Activated CD8-positive, alpha-beta T cell treated with anti-CD3 and anti-CD28 coated beads, Interleukin-2, amount 10 ng/mL, durations not matched to agents 7 days and 5 days (primary cell): Measurements from ENCODE around the gene DPYSL3. TPM values are rescaled to one million over a fixed set of nuclear protein-coding genes. Genes with fewer than 3 reads are reported as not detected.

Experiments used
- ATAC-seq: fragments of 150-1000 bp; cut with Tn5 transposase; one replicate; pipeline ENCODE4 v1.10.0; 2021; ENCODE audit warnings: moderate library complexity
- CTCF ChIA-PET: fragments of 350-600 bp; sonication (Branson Sonifier 250); formaldehyde crosslinking; loops from one replicate; lab custom pipeline; 2021; ENCODE audit warnings: antibody characterized with exemption; lab: Charles Lee
- POLR2A ChIA-PET: fragments of 350-600 bp; sonication (Branson Sonifier 250); formaldehyde crosslinking; loops from one replicate; lab custom pipeline; 2021; ENCODE audit warnings: antibody characterized with exemption; lab: Charles Lee
- DNase-seq: peaks from one replicate; pipeline ENCODE4 v3.0.0-alpha.2; 2020
- H3K27ac Mint-ChIP-seq: one replicate; pipeline ENCODE4 v1.8.0; 2021; ENCODE audit warnings: mild to moderate bottlenecking, mixed read lengths
- H3K27me3 Mint-ChIP-seq: one replicate; pipeline ENCODE4 v1.8.0; 2021; ENCODE audit warnings: low read depth, mixed read lengths
- H3K36me3 Mint-ChIP-seq: one replicate; pipeline ENCODE4 v1.8.0; 2021; ENCODE audit warnings: low read depth, mixed read lengths
- H3K4me1 Mint-ChIP-seq: one replicate; pipeline ENCODE4 v1.8.0; 2021; ENCODE audit warnings: low read depth, mixed read lengths
- H3K4me3 Mint-ChIP-seq: one replicate; pipeline ENCODE4 v1.8.0; 2021; ENCODE audit warnings: mild to moderate bottlenecking, mixed read lengths
- H3K9me3 Mint-ChIP-seq: one replicate; pipeline ENCODE4 v1.8.0; 2022; ENCODE audit warnings: mixed read lengths; ENCODE audit not compliant: insufficient read depth
- total RNA-seq, 2 experiments: library from RNA; stranded (reverse); gene quantifications; one replicate each; pipeline ENCODE4 v1.2.3, GENCODE V29; 2021

The DPYSL3 gene
- total RNA-seq, 2 experiments from 2014 or later: 0.23 TPM; not detected in 1

GRCh38 chr5:147534172-147534951, 24.5 kb upstream of the DPYSL3 start:
- H3K36me3 Mint-ChIP-seq: no peaks in the 10 kb centered on the region
- no peaks in the 10 kb centered on the region for H3K4me1 Mint-ChIP-seq
- CTCF ChIA-PET: no interaction called here
- ATAC-seq (no peak), DNase-seq (no peak)
- H3K4me3 Mint-ChIP-seq: no peak overlapping the region
- no peaks in the 10 kb centered on the region for H3K9me3 Mint-ChIP-seq
- no peak overlapping the region for H3K27ac Mint-ChIP-seq
- no peaks in the 10 kb centered on the region for H3K27me3 Mint-ChIP-seq
- POLR2A ChIA-PET: no interaction called here

DNA sequence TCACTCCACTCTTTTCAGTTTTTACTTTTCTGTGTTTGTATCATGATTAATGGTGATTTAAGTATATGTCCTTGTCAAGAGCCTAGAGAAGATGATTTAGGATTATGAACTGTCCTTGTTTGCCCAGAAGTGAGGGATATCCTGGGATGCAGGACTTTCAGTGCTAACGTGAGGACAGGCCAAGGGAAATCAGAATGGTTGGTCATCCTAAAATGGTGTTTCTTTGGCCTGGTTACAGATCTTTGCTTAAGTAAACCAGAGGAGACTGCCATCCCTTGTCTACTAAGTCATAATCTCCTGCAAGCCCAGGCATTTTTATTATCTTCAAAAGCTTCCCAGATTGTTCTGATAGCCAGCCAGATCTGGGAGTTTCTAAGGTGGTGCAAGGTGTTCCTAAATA, 22.3 kb upstream of the DPYSL3 start:
- Mint-ChIP-seq H3K4me1 (no peaks in the 10 kb centered on the region), H3K9me3 (no peaks in the 10 kb centered on the region), H3K27ac (no peak overlapping the region), H3K27me3 (no peaks in the 10 kb centered on the region), H3K4me3 (no peak overlapping the region), H3K36me3 (no peaks in the 10 kb centered on the region)
- no peak for ATAC-seq
- no peak for DNase-seq
- ChIA-PET POLR2A (no interaction called here), CTCF (no interaction called here)

DNA sequence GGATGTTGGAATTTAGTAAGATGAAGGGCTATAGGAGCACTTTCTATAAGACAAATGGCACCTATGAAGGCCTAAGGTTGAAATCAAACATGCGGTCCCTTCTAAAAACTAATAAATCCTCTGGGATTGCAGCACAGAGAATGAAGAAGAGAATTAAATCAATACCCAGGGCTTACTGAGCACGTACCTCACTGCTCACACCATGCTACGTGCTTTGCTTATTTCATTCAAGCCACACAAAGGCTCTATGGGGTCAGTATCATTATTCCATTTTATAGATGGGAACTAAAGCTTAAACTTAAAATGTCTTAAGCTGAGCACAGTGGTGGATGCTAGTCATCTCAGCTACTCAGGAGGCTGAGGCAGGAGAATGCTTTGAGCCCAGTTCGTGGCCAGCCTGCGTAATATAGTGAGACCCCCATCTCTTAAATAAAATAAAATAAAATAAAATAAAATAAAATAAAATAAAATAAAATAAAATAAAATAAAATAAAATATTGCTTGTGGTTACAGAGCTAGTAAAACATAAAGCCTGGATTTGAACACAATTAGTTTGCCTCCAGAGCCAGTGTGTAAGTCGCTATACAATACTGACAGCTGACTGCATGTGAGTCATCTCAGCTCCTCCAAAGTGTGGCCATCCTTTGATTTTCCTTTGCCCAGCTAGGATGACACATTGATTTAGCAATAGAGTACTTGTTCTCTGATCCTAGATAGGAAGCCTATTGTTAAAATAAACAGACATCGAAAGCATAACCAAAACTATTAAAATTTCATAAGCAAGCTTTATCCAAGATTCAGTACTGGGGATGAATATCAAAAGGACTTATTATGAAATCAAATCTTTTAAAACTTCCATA, 20.9 kb upstream of the DPYSL3 start:
- Mint-ChIP-seq H3K9me3 (no peaks in the 10 kb centered on the region), H3K4me1 (no peaks in the 10 kb centered on the region), H3K36me3 (no peaks in the 10 kb centered on the region), H3K27ac (no peak overlapping the region), H3K4me3 (no peak overlapping the region), H3K27me3 (no peaks in the 10 kb centered on the region)
- CTCF ChIA-PET: no interaction called here
- DNase-seq (no peak), ATAC-seq (no peak)
- POLR2A ChIA-PET: no interaction called here

DNA sequence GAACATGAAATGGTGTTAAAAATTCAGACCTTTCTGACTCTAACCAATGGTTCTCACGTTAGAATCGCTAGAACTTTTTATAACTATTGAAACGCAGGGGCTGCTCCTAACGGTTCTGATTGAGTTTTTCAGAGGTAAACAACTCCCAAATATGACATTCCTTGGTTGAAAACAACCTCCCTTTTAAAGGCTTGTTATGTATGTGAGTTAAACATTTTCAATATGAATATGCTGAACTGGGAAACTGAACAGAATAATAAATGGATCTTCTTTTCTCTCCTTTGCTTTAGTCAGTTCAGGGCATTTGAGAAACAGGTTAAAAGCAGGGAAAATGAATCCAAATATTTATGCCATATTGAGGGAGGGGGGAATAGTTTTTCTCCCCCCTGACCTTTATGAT, 13.2 kb upstream of the DPYSL3 start:
- POLR2A ChIA-PET: no interaction called here
- no peak overlapping the region for H3K27ac Mint-ChIP-seq
- ATAC-seq (no peak), DNase-seq (no peak)
- no peaks in the 10 kb centered on the region for H3K27me3 Mint-ChIP-seq
- no peaks in the 10 kb centered on the region for H3K4me1 Mint-ChIP-seq
- H3K9me3 Mint-ChIP-seq: no peaks in the 10 kb centered on the region
- CTCF ChIA-PET: no interaction called here
- no peak overlapping the region for H3K4me3 Mint-ChIP-seq
- H3K36me3 Mint-ChIP-seq: no peaks in the 10 kb centered on the region

GRCh38 chr5:147522435-147522834, 12.6 kb upstream of the DPYSL3 start:
- ATAC-seq (no peak), DNase-seq (no peak)
- Mint-ChIP-seq H3K36me3 (no peaks in the 10 kb centered on the region), H3K4me1 (no peaks in the 10 kb centered on the region), H3K9me3 (no peaks in the 10 kb centered on the region), H3K27me3 (no peaks in the 10 kb centered on the region), H3K27ac (no peak overlapping the region), H3K4me3 (no peak overlapping the region)
- CTCF ChIA-PET: no interaction called here
- POLR2A ChIA-PET: no interaction called here

DNA sequence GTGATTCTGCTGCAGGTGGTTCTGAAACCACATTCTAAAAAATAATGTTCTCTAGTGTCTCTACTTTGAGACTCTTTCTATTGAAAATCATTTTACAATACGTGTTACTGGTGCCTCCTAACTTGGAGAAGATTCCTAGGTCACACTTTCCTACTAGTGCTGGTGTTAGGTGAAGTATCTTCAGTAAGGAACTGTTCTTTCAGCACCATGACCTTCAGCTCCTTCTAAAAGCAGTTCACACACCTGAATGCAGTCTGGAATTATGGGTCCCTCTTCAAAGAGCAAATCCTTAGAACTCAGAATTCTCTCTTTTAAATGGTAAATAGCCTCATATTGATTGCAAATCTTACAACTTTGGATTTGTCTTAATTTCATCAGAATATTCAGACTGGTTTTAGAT, 10.6 kb upstream of the DPYSL3 start:
- ChIA-PET CTCF (no interaction called here), POLR2A (no interaction called here)
- Mint-ChIP-seq H3K4me1 (no peaks in the 10 kb centered on the region), H3K36me3 (no peaks in the 10 kb centered on the region), H3K27me3 (no peaks in the 10 kb centered on the region), H3K4me3 (no peak overlapping the region), H3K27ac (no peak overlapping the region), H3K9me3 (no peaks in the 10 kb centered on the region)
- DNase-seq: no peak
- ATAC-seq: no peak

DNA sequence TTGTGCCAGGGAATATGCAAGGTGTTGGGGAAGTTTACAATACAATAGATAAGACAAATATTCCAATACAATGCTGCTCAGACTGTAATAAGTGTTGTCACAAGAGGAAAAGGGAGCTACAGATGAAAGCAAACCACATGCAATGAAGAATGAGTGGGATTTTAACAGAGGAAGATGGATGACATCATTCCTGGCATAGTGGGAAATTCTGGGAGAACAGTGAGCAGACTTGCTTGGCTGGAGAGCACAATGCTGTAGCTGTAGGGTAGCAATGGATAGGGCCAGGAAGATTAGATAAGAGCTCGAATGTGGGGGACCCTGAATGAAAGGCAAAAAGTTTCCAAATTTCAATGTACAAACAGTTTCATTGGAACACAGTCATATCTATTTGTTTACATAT, 9.5 kb upstream of the DPYSL3 start:
- H3K4me3 Mint-ChIP-seq: no peak overlapping the region
- ATAC-seq: no peak
- no peaks in the 10 kb centered on the region for H3K9me3 Mint-ChIP-seq
- H3K4me1 Mint-ChIP-seq: no peaks in the 10 kb centered on the region
- H3K36me3 Mint-ChIP-seq: no peaks in the 10 kb centered on the region
- ChIA-PET POLR2A (no interaction called here), CTCF (no interaction called here)
- peaks cover 2% of the 10 kb centered on the region for H3K27me3 Mint-ChIP-seq
- no peak overlapping the region for H3K27ac Mint-ChIP-seq
- DNase-seq: no peak

DNA sequence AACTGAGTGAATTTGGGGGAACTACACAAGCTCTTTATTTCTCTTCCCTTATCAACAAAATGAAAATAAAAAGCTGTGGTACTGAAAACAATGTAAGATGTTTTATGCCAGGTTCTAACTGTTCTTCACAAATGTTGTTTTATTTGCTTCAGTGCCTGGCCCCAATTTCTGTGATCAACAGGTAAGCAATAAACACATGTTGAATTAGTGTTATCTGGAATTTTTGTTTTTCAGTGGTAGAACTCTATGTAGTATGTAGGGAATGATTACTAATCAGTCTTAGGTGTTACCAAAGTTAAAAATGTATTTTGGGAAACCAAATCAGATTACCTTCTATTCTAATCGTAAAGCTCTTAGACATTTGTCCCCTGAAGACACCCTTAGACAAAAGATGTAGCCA, 7.5 kb upstream of the DPYSL3 start:
- Mint-ChIP-seq H3K27ac (no peak overlapping the region), H3K36me3 (no peaks in the 10 kb centered on the region), H3K4me3 (no peak overlapping the region), H3K9me3 (no peaks in the 10 kb centered on the region), H3K4me1 (no peaks in the 10 kb centered on the region), H3K27me3 (peaks cover 4% of the 10 kb centered on the region)
- ChIA-PET POLR2A (no interaction called here), CTCF (no interaction called here)
- no peak for DNase-seq
- no peak for ATAC-seq

DNA sequence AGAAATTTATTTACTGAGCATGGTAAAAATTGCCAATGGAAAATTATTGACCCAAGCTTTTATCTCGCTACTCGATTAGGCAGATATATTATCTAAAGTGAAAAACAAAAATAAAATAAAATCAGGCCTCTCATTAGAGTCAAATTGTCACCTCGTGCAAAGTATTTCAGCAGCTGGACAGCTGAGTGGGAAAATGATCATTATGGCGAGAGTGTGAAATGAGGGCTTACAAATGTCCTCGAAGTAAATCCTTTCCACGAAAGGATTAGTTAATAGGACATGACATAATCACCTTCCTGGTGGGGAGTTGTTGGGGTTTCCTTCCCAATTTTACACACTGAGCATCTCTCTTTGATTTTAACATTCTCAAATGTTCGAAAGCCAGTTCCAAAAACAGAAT, 5.4 kb upstream of the DPYSL3 start:
- no peaks in the 10 kb centered on the region for H3K36me3 Mint-ChIP-seq
- no peaks in the 10 kb centered on the region for H3K9me3 Mint-ChIP-seq
- no peak overlapping the region for H3K4me3 Mint-ChIP-seq
- ChIA-PET POLR2A (no interaction called here), CTCF (no interaction called here)
- no peak overlapping the region for H3K27ac Mint-ChIP-seq
- DNase-seq: no peak
- ATAC-seq: no peak
- H3K27me3 Mint-ChIP-seq: peaks cover 16% of the 10 kb centered on the region
- peaks cover 2% of the 10 kb centered on the region for H3K4me1 Mint-ChIP-seq

DNA sequence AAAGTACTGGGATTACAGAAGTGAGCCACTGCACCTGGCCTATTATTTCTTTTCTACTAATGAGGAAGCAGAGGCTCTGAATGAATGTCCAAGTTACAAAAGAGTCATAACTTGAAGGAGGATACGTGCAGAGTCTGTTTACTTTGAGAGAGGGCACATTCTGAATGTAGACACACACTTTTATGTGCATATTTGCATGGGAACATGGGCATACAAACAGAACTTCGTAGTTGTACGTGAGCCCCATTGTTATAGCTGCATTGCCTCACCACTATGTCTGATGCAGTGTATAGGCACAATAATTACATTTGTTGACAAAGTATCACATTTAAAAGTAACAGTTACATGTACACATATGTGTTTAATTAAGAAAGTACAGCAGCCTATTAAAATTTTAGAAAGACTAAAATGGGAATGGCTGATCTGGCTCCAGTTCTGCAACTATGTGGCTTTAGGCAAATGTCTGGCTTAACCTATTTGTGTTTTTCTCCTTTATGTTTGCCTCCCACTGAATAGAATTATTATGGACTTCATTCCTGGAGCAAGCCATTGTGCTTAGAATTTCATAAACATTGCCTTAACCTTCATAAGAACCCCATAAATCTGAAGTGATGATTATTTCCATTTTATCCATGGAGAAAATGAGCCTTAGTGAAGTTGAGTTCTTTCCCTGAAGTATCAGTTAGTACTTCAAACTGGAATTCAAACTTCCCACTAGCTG, 3.0 kb upstream of the DPYSL3 start:
- ATAC-seq (no peak), DNase-seq (no peak)
- peaks cover 35% of the 10 kb centered on the region for H3K27me3 Mint-ChIP-seq
- CTCF ChIA-PET: no interaction called here
- POLR2A ChIA-PET: no interaction called here
- peaks cover 2% of the 10 kb centered on the region for H3K36me3 Mint-ChIP-seq
- H3K4me3 Mint-ChIP-seq: no peak overlapping the region
- no peak overlapping the region for H3K27ac Mint-ChIP-seq
- H3K9me3 Mint-ChIP-seq: no peaks in the 10 kb centered on the region
- peaks cover 9% of the 10 kb centered on the region for H3K4me1 Mint-ChIP-seq

- ChIA-PET CTCF (no interaction called here), POLR2A (no interaction called here)
- H3K27me3 Mint-ChIP-seq: peaks cover 37% of the 10 kb centered on the region
- ATAC-seq: no peak
- H3K9me3 Mint-ChIP-seq: no peaks in the 10 kb centered on the region
- H3K36me3 Mint-ChIP-seq: peaks cover 2% of the 10 kb centered on the region
- DNase-seq: no peak
- no peak overlapping the region for H3K4me3 Mint-ChIP-seq
- H3K27ac Mint-ChIP-seq: no peak overlapping the region
- peaks cover 9% of the 10 kb centered on the region for H3K4me1 Mint-ChIP-seq
Observed at GRCh38 chr5:147510885-147511284, 1.0 kb upstream of the DPYSL3 start.
